Keratinocyte (primary cell): ENCODE data around the gene ARL13B. TPM values are rescaled to one million over a fixed set of nuclear protein-coding genes. Genes with fewer than 3 reads are reported as not detected.
"Not testable (repeated sequence)": the region's sequence is repeated elsewhere in the genome, so short reads cannot be mapped to it uniquely, and the experiment has no call there.

Experiments used
- DNase-seq: peaks from one replicate; pipeline ENCODE4 v3.0.0-alpha.2; 2011; ENCODE audit warnings: low read depth, missing footprints, low spot score
- FAIRE-seq: peaks from 2 replicates; lab custom pipeline; 2011; peaks lifted over from hg19 to GRCh38; lab: Jason Lieb, UNC
- H2AFZ ChIP-seq: 2 replicates; pipeline ENCODE4 v1.6.0; 2012; ENCODE audit warnings: low read length, control low read depth, inconsistent platforms; ENCODE audit not compliant: control insufficient read depth
- H3K27ac ChIP-seq: 2 replicates; pipeline ENCODE4 v1.5.1; 2011; ENCODE audit warnings: low read length; ENCODE audit not compliant: control insufficient read depth, insufficient read depth
- H3K27me3 ChIP-seq: 3 replicates; pipeline ENCODE4 v1.6.0; 2011; ENCODE audit warnings: low read length; ENCODE audit not compliant: control insufficient read depth, insufficient read depth; ENCODE audit errors: extremely low read depth
- H3K36me3 ChIP-seq, 2 experiments: 2 replicates in 1 of 2; 3 replicates in 1 of 2; pipeline ENCODE4 v1.5.1; 2011; ENCODE audit warnings: low read length in 2 of 2, mild to moderate bottlenecking in 1 of 2; ENCODE audit not compliant: control insufficient read depth in 2 of 2, insufficient read depth in 2 of 2; ENCODE audit errors: extremely low read depth in 1 of 2
- H3K4me1 ChIP-seq: 3 replicates; pipeline ENCODE4 v1.5.1; 2011; ENCODE audit warnings: low read length; ENCODE audit not compliant: control insufficient read depth, insufficient read depth; ENCODE audit errors: extremely low read depth
- H3K4me2 ChIP-seq: 3 replicates; pipeline ENCODE4 v1.6.0; 2011; ENCODE audit warnings: low read depth, low read length; ENCODE audit not compliant: control insufficient read depth, insufficient read depth; ENCODE audit errors: extremely low read depth
- H3K4me3 ChIP-seq, 3 experiments: fragments of 200-600 bp in 1 of 3; sonication (generic) in 1 of 3; 2 replicates in 2 of 3; 3 replicates in 1 of 3; pipeline ENCODE4 v1.5.1; 2011 to 2016; ENCODE audit warnings: low read length in 3 of 3, mild to moderate bottlenecking in 3 of 3, control low read depth in 2 of 3, inconsistent platforms in 1 of 3, low read depth in 1 of 3, mixed read lengths in 1 of 3, mixed run types in 1 of 3, moderate library complexity in 1 of 3; ENCODE audit not compliant: control insufficient read depth in 2 of 3, insufficient read depth in 2 of 3; ENCODE audit errors: extremely low read depth in 1 of 3
- H3K79me2 ChIP-seq: 2 replicates; pipeline ENCODE4 v1.6.0; 2012; ENCODE audit warnings: low read length; ENCODE audit not compliant: control insufficient read depth, insufficient read depth
- H3K9ac ChIP-seq: 3 replicates; pipeline ENCODE4 v1.6.0; 2011; ENCODE audit warnings: low read length; ENCODE audit not compliant: control insufficient read depth, insufficient read depth; ENCODE audit errors: extremely low read depth
- H3K9me1 ChIP-seq: 3 replicates; pipeline ENCODE4 v1.6.0; 2011; ENCODE audit warnings: low read length; ENCODE audit not compliant: control insufficient read depth, insufficient read depth; ENCODE audit errors: extremely low read depth
- H3K9me3 ChIP-seq: 2 replicates; pipeline ENCODE4 v1.5.1; 2012; ENCODE audit warnings: low read depth, low read length; ENCODE audit not compliant: control insufficient read depth
- H4K20me1 ChIP-seq: 3 replicates; pipeline ENCODE4 v1.6.0; 2011; ENCODE audit warnings: low read length; ENCODE audit not compliant: control insufficient read depth, insufficient read depth; ENCODE audit errors: extremely low read depth
- CTCF ChIP-seq, 3 experiments: IDR thresholded peaks in 1 of 3; conservative IDR thresholded peaks in 1 of 3; optimal IDR thresholded peaks in 1 of 3; 2 replicates in 2 of 3; 3 replicates in 1 of 3; pipeline versions ENCODE3 to v1.5.1; 2011; ENCODE audit warnings: low read length in 3 of 3, mild to moderate bottlenecking in 3 of 3, moderate library complexity in 2 of 3, control low read depth in 1 of 3, inconsistent platforms in 1 of 3; ENCODE audit not compliant: insufficient read depth in 2 of 3; ENCODE audit errors: extremely low read depth in 1 of 3
- EZH2 ChIP-seq: IDR thresholded peaks from one replicate; pipeline ENCODE4 v1.6.1; 2012; ENCODE audit warnings: inconsistent platforms, mild to moderate bottlenecking, low read length, moderate library complexity
- dilution Hi-C: fragments of 300-500 bp; cut with MboI; formaldehyde crosslinking; loops from one replicate; pipeline ENCODE4 v1.7.0; 2020; ENCODE audit warnings: low sequenced_read_pairs; ENCODE audit not compliant: extremely low pct_ligation_motif_present
- polyA plus RNA-seq, 5 experiments: library from polyadenylated mRNA; depleted of rRNA in 3 of 5; stranded (reverse) in 3 of 5; stranded (forward) in 1 of 5; unstranded in 1 of 5; fragments of >200 nt; gene quantifications; 1 replicate in 1 of 5; 2 replicates in 3 of 5; 3 replicates in 1 of 5; pipeline versions ENCODE4 v1.2.1 to v1.2.3, GENCODE V29; 2011 to 2012; ENCODE audit warnings: missing spikeins in 2 of 5, low read depth in 1 of 5, low replicate concordance in 1 of 5

ARL13B gene
- polyA plus RNA-seq, 1 donor (not counting 4 experiments of a cell fraction or from before 2014, with no cell fraction given): 6.8 TPM

GRCh38 chr3:94043285-94043684 lies 63.3 kb downstream of the ARL13B start:
- FAIRE-seq: no peak

GRCh38 chr3:94044100-94044936 lies 64.4 kb downstream of the ARL13B start:
- H3K4me3 ChIP-seq, dilution Hi-C loops, H3K4me1 ChIP-seq, H2AFZ ChIP-seq, H3K27ac ChIP-seq, H3K4me2 ChIP-seq, H4K20me1 ChIP-seq, FAIRE-seq, H3K9me3 ChIP-seq, H3K36me3 ChIP-seq, H3K27me3 ChIP-seq, H3K9ac ChIP-seq, H3K9me1 ChIP-seq, DNase-seq, H3K79me2 ChIP-seq: not testable (repeated sequence)

More at GRCh38 chr3:94043285-94043684, 63.3 kb downstream of the ARL13B start:
- TF ChIP-seq EZH2 (no peak), CTCF (optimal IDR thresholded peaks at IDR 0.05 in 1 of 3, IDR thresholded peaks at IDR 0.05 in 1 of 3, conservative IDR thresholded peaks at IDR 0.05 in 1 of 3; ENCODE audit: extremely low read depth in 1 of 3, insufficient read depth in 2 of 3, low read length in 3 of 3) (no peak)
- Histone ChIP-seq H4K20me1 (no peaks in the 10 kb centered on the region), H3K4me1 (no peaks in the 10 kb centered on the region), H2AFZ (no peak overlapping the region), H3K4me2 (no peak overlapping the region), H3K9me3 (no peaks in the 10 kb centered on the region), H3K27ac (no peak overlapping the region), H3K36me3 (peaks cover 0 to 3% of the 10 kb centered on the region in 2 experiments), H3K27me3 (no peaks in the 10 kb centered on the region), H3K9me1 (no peaks in the 10 kb centered on the region), H3K4me3 (no peak overlapping the region), H3K9ac (no peak overlapping the region), H3K79me2 (no peaks in the 10 kb centered on the region)
- dilution Hi-C loops: no loop called here
- DNase-seq: no peak
